Adrenal gland (tissue), 12 donors: ENCODE measurements around the gene EBF3. TPM values are rescaled to one million over a fixed set of nuclear protein-coding genes. Genes with fewer than 3 reads are reported as not detected.

Source experiments
- DNase-seq, 7 donors: peaks; one replicate each; pipeline ENCODE4 v3.0.0-alpha.2; 2019 to 2020
- H3K27ac ChIP-seq, 5 donors: fragments of 200-600 bp; sonication (generic) in 4 of 5; 1 replicate in 3 of 5; 2 replicates in 2 of 5; pipeline versions ENCODE4 v1.5.1 to v1.8.0; 2016 to 2020; ENCODE audit warnings: mild to moderate bottlenecking in 1 of 5
- H3K27me3 ChIP-seq: fragments of 200-600 bp; 2 replicates; pipeline ENCODE4 v1.8.0; 2021
- H3K36me3 ChIP-seq, 2 donors: fragments of 200-600 bp; replicated peaks in 1 of 2; 1 replicate in 1 of 2; 2 replicates in 1 of 2; pipeline versions ENCODE4 v1.5.1 to v1.8.0; 2018 to 2022
- H3K4me1 ChIP-seq, 2 donors: fragments of 200-600 bp; replicated peaks in 1 of 2; 1 replicate in 1 of 2; 2 replicates in 1 of 2; pipeline versions ENCODE4 v1.5.1 to v1.8.0; 2018 to 2021
- H3K4me3 ChIP-seq, 4 donors: fragments of 200-600 bp; sonication (generic) in 3 of 4; one replicate each; pipeline ENCODE4 v1.5.1; 2016 to 2018
- H3K9me3 ChIP-seq, 3 donors: fragments of 200-600 bp; sonication (generic) in 1 of 3; replicated peaks in 1 of 3; 1 replicate in 2 of 3; 2 replicates in 1 of 3; pipeline versions ENCODE4 v1.5.1 to v1.8.0; 2016 to 2021
- CTCF ChIP-seq, 6 experiments: fragments of 450-650 bp in 4 of 6; fragments of 200-600 bp in 2 of 6; sonication (generic) in 1 of 6; IDR thresholded peaks; 1 replicate in 5 of 6; 2 replicates in 1 of 6; pipeline versions ENCODE4 v1.5.1 to v1.8.0; 2016 to 2021; ENCODE audit warnings: antibody characterized with exemption in 6 of 6, mild to moderate bottlenecking in 2 of 6, moderate library complexity in 1 of 6
- POLR2A ChIP-seq, 2 donors: fragments of 450-650 bp; IDR thresholded peaks; one replicate each; pipeline ENCODE4 v1.6.1; 2017; ENCODE audit warnings: antibody characterized with exemption in 2 of 2, mild to moderate bottlenecking in 2 of 2, moderate library complexity in 1 of 2
- WGBS, 4 donors: extraction: QIAGEN DNeasy Blood & Tissue Kit in 2 of 4; methylation state at CpG; one replicate each; pipeline versions ENCODE4 v1.1.5 to v1.1.7; 2013 to 2017; 5-methylcytosine and 5-hydroxymethylcytosine counted together
- intact Hi-C, 2 donors: fragments of 100-400 bp; cut with DNase I; formaldehyde crosslinking; loops; one replicate each; pipeline versions ENCODE4 v1.14.1 to v1.15.0; 2022 to 2023
- polyA plus RNA-seq, 3 donors: library from polyadenylated mRNA; stranded (reverse); fragments of 200-250 nt in 2 of 3; fragments of 350-450 nt in 1 of 3; fragmentation: Illumina TruSeq in 1 of 3; extraction: RNeasy Lipid Tissue Mini Kit (QIAGEN cat#74804) in 1 of 3; gene quantifications; one replicate each; pipeline ENCODE4 v1.2.3, GENCODE V29; 2013 to 2014
- total RNA-seq, 9 donors: library from RNA; depleted of rRNA in 4 of 9; stranded (reverse); fragments of >200 nt in 4 of 9; fragments of 120-200 nt in 1 of 9; fragmentation: NEBNext Ultra II Directional in 1 of 9; extraction: Animal tissue kit (Norgen Biotek cat#: 25700) in 1 of 9; gene quantifications; one replicate each; pipeline versions ENCODE4 v1.1.0 to v1.2.4, GENCODE V29; 2013 to 2023
- donor health status: healthy with polysubstance abuse.
- donor health status: Bipolar disorder and iron deficiency.
- donor health status: DM: yes; HTN: yes; CAD: no.
- donor health status: DM: no; HTN: no; CAD: no.
- donor health status: DM: no; HTN: no; CAD: no.
- donor health status: DM: yes; HTN: yes; CAD: no.

Gene EBF3
- total and polyA plus RNA-seq, 12 donors, result 0.12 to 2.2 (median 0.53) TPM; not detected in 1

GRCh38 chr10:129850316-129850715 is 113.8 kb downstream of the EBF3 start:
- Histone ChIP-seq H3K27me3 (no peaks in the 10 kb centered on the region), H3K36me3 (no peaks in the 10 kb centered on the region), H3K4me1 (no peaks in the 10 kb centered on the region), H3K4me3 (no peak overlapping the region), H3K9me3 (no peaks in the 10 kb centered on the region), H3K27ac (no peak overlapping the region)
- TF ChIP-seq CTCF (IDR thresholded peaks at IDR 0.05), result no peak
- no peak for TF ChIP-seq POLR2A (IDR thresholded peaks at IDR 0.05)
- no peak for DNase-seq
- intact Hi-C loops, result no loop called here
- 81 to 88% (median 85%) methylated on average over 8 to 10 of the region's 10 CpGs for WGBS, 4 donors

DNA sequence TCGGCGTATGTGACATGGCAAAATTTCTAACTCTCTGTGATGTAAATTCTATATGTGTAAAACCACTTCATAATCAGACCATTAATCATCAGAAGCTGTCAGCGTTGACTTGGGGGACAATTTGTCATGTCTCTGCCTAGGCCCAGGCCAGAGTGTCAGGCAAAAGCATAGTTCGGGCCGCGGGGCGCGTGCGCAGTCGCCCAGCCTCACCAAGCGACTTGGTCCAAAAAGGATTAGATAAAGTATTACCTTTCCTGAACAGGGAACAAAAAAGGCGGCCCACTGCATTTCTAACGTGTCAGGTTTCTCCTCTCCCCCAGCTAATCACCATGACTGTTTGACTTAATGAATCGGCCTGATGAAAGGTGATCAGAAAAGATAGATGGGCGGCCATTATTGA is 114.2 kb downstream of the EBF3 start:
- no peak overlapping the region for H3K4me3 ChIP-seq
- no peaks in the 10 kb centered on the region for H3K36me3 ChIP-seq
- 88 to 94% (median 90%) methylated on average over 15 of the region's 15 CpGs for WGBS, 4 donors
- no peaks in the 10 kb centered on the region for H3K9me3 ChIP-seq
- H3K27ac ChIP-seq, result no peak overlapping the region
- TF ChIP-seq CTCF (IDR thresholded peaks at IDR 0.05) (no peak), POLR2A (IDR thresholded peaks at IDR 0.05) (no peak)
- H3K27me3 ChIP-seq, result no peaks in the 10 kb centered on the region
- intact Hi-C loops, result no loop called here
- H3K4me1 ChIP-seq, result no peaks in the 10 kb centered on the region
- peak in 1 of 7 donors; percentile 24 for DNase-seq

GRCh38 chr10:129849452-129849750 is 114.7 kb downstream of the EBF3 start:
- Histone ChIP-seq H3K27ac (no peak overlapping the region), H3K4me1 (no peaks in the 10 kb centered on the region), H3K27me3 (no peaks in the 10 kb centered on the region), H3K4me3 (no peak overlapping the region), H3K9me3 (no peaks in the 10 kb centered on the region), H3K36me3 (no peaks in the 10 kb centered on the region)
- DNase-seq, result no peak
- TF ChIP-seq CTCF (IDR thresholded peaks at IDR 0.05) (no peak), POLR2A (IDR thresholded peaks at IDR 0.05) (no peak)
- WGBS, 4 donors, result 90 to 93% (median 91%) methylated on average over 19 of the region's 19 CpGs
- intact Hi-C loops, result no loop called here

GRCh38 chr10:129848696-129849451 is 115.2 kb downstream of the EBF3 start:
- no peaks in the 10 kb centered on the region for H3K36me3 ChIP-seq
- TF ChIP-seq CTCF (IDR thresholded peaks at IDR 0.05), result no peak
- TF ChIP-seq POLR2A (IDR thresholded peaks at IDR 0.05), result no peak
- DNase-seq, result peak in 1 of 7 donors; percentile 6
- no peak overlapping the region for H3K4me3 ChIP-seq
- no peaks in the 10 kb centered on the region for H3K4me1 ChIP-seq
- H3K9me3 ChIP-seq, result no peaks in the 10 kb centered on the region
- H3K27me3 ChIP-seq, result no peaks in the 10 kb centered on the region
- no peak overlapping the region for H3K27ac ChIP-seq
- intact Hi-C loops, result no loop called here
- 85 to 88% (median 87%) methylated on average over 19 of the region's 19 CpGs for WGBS, 4 donors
